ENCODE data around the gene RASL12. TPM values are rescaled to one million over a fixed set of nuclear protein-coding genes. Genes with fewer than 3 reads are reported as not detected.
"Not testable (repeated sequence)": the region's sequence is repeated elsewhere in the genome, so short reads cannot be mapped to it uniquely, and the experiment has no call there.

The RASL12 gene
- total RNA-seq, 4 donors from 2014 or later: 41.4 to 83.5 (median 78.7) TPM

GRCh38 chr15:65044724-65045481, 22.9 kb downstream of the RASL12 start, which contains the start of gene SLC51B:
Gene SLC51B, plus strand, starts transcription at chr15:65045387. Its CDS starts 4,618 bp downstream, at chr15:65050005.
- TF ChIP-seq POLR2A (IDR thresholded peaks at IDR 0.05) (no peak), EP300 (IDR thresholded peaks at IDR 0.05) (peak in 1 of 2 donors; percentile 32), CTCF (IDR thresholded peaks at IDR 0.05) (no peak)
- WGBS, 2 donors: 57 to 65% methylated on average over 7 of the region's 7 CpGs
- H3K9me3 ChIP-seq: no peaks in the 10 kb centered on the region
- H3K4me1 ChIP-seq: peaks cover 0 to 37% (median 5%) of the 10 kb centered on the region in 4 donors
- H3K27ac ChIP-seq: peak within 1 kb of the TSS in 1 of 4 donors; percentile 58
- H3K36me3 ChIP-seq: no peaks in the 10 kb centered on the region
- H3K27me3 ChIP-seq: no peaks in the 10 kb centered on the region
- no peak within 1 kb of the TSS for H3K4me3 ChIP-seq
- DNase-seq (ENCODE audit: low spot score in 2 of 2): no peak

DNA sequence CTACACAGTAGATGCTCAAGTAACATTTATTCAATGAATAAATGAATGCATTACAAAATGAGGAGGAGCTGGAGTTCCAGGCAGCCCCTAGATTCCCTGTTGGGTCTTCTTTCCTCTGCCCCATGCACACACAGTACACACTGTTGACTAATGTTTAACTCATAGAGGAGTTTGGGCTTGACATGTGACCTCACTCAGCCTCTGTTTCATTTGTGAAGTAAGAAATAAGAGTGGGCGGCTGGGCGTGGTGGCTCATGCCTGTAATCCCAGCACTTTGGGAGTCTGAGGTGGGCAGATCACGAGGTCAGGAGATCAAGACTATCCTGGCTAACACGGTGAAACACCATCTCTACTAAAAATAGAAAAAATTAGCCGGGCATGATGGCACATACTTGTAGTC, 23.6 kb downstream of the RASL12 start:
- WGBS, 2 donors: 54 to 57% methylated on average over 5 of the region's 5 CpGs
- H3K27ac ChIP-seq: peak overlapping the region in 1 of 4 donors; percentile 58

DNA sequence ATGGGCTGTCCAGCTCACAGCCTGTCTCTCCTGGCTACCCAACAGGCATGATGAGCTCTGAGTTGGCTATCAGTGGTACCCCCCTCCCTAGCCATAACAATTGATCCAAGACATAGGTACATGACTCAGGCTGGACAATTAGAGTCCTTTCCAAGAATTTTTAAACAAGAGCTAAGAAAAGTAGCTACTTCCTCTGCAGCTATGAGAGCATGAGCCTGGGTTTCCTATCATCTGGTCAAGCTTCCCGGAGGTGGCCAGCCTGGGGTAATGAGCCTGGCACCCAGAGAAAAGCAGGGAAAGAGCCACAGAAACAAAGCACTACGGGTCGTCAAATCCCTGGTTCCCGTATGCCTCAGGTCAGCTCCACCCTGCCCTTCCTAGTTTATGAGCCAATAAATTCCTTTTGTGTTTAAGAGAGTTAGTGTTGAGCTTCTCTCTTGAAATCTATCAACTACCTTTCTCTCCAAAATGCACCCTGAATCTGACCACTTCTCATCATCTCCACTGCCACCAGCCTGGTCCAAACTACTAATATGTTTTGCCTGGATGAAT, 24.9 kb downstream of the RASL12 start:
- H3K27me3 ChIP-seq: no peaks in the 10 kb centered on the region
- no peak overlapping the region for H3K4me3 ChIP-seq
- no peaks in the 10 kb centered on the region for H3K36me3 ChIP-seq
- no peaks in the 10 kb centered on the region for H3K9me3 ChIP-seq
- DNase-seq (ENCODE audit: low spot score in 2 of 2): no peak
- WGBS, 2 donors: 23 to 45% methylated on average over 4 of the region's 4 CpGs
- peaks cover 0 to 26% (median 0%) of the 10 kb centered on the region in 4 donors for H3K4me1 ChIP-seq
- TF ChIP-seq POLR2A (IDR thresholded peaks at IDR 0.05) (no peak), CTCF (IDR thresholded peaks at IDR 0.05) (no peak), EP300 (IDR thresholded peaks at IDR 0.05) (no peak)
- H3K27ac ChIP-seq: peak overlapping the region in 2 of 4 donors; percentile 34 to 58

More for the DNA sequence above, 23.6 kb downstream of the RASL12 start:
- H3K36me3 ChIP-seq; H3K27me3 ChIP-seq; DNase-seq (ENCODE audit: low spot score in 2 of 2); H3K9me3 ChIP-seq; H3K4me3 ChIP-seq: not testable (repeated sequence)
- peaks cover 0 to 30% (median under 1%) of the 10 kb centered on the region in 4 donors for H3K4me1 ChIP-seq

GRCh38 chr15:65041787-65042186, 26.0 kb downstream of the RASL12 start:
- no peak overlapping the region for H3K27ac ChIP-seq
- WGBS, 2 donors: 90 to 94% methylated on average over 2 of the region's 2 CpGs
- no peak for DNase-seq (ENCODE audit: low spot score in 2 of 2)

DNA sequence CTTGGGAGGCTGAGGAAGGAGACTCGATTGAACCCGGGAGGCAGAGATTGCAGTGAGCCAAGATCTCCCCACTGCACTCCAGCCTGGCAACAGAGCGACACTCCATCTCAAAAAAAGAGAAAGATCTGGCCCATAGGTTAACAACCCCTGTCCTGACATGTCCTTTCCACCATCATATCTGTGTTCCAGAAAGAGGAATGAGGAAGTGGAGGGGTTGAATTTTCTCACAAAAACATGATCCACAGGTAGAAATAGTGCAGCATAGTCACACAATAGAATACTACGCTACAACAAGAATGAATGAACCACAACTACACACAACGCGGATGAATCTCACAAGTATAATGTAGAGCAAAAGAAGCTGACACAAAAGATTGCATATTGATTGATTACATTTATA, 27.3 kb downstream of the RASL12 start:
- no peak overlapping the region for H3K27ac ChIP-seq
- 89 to 91% methylated on average over 6 of the region's 6 CpGs for WGBS, 2 donors
- peaks cover 0 to 19% (median 0%) of the 10 kb centered on the region in 4 donors for H3K4me1 ChIP-seq
- H3K27me3 ChIP-seq: no peaks in the 10 kb centered on the region
- TF ChIP-seq CTCF (IDR thresholded peaks at IDR 0.05): no peak
- no peak for TF ChIP-seq POLR2A (IDR thresholded peaks at IDR 0.05)
- TF ChIP-seq EP300 (IDR thresholded peaks at IDR 0.05): no peak
- no peak for DNase-seq (ENCODE audit: low spot score in 2 of 2)
- H3K36me3 ChIP-seq: no peaks in the 10 kb centered on the region
- no peaks in the 10 kb centered on the region for H3K9me3 ChIP-seq
- H3K4me3 ChIP-seq: no peak overlapping the region

More at GRCh38 chr15:65041787-65042186, 26.0 kb downstream of the RASL12 start:
- Histone ChIP-seq H3K4me3 (no peak overlapping the region), H3K27me3 (no peaks in the 10 kb centered on the region), H3K36me3 (no peaks in the 10 kb centered on the region), H3K4me1 (peaks cover 0 to 26% (median 0%) of the 10 kb centered on the region in 4 donors), H3K9me3 (no peaks in the 10 kb centered on the region)
- TF ChIP-seq POLR2A (IDR thresholded peaks at IDR 0.05): no peak
- TF ChIP-seq CTCF (IDR thresholded peaks at IDR 0.05): no peak
- no peak for TF ChIP-seq EP300 (IDR thresholded peaks at IDR 0.05)
